ENCODE measurements around the gene BEND6.

The BEND6 gene

DNA sequence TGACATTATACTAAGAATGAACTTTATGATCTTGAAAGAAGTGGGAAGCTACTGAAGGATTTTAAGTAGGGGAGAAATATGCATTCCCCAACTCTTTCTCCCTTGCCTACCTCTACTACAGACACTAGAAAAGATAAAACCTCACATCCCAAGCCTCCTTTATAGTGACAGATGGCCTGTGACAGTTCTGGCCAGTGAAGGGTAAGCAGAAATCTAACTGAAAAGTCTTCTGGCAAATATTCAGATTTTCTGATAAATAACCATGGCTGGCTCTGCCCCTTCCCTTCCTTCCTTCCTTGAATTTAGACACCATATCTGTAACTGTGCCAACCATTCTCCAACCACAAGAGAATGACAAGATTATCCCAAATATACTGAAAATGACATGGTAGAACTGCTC, 10.2 kb upstream of the BEND6 start:
- DNase-seq, result no peak

- no peak for DNase-seq
Measured at GRCh38 chr6:56946368-56946767, 8.5 kb upstream of the BEND6 start.

DNA sequence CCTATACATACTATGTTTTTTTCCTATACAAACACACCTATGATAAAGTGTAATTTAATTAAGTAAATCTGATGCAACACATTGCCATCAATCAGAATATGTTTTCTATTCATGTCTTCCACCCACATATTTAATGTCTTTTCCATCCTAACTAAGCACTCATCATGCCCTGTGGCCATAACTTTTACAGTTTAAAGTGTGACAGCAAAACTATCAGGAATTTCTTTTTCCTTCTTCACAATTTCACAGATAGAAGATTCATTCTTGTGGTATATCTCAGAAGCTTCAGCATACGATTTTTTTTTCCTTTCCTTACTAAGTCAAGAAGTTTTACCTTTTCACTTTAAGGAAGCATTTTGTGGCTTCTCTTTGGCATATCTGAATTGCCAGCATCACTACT, 7.0 kb upstream of the BEND6 start:
- DNase-seq, result no peak

DNA sequence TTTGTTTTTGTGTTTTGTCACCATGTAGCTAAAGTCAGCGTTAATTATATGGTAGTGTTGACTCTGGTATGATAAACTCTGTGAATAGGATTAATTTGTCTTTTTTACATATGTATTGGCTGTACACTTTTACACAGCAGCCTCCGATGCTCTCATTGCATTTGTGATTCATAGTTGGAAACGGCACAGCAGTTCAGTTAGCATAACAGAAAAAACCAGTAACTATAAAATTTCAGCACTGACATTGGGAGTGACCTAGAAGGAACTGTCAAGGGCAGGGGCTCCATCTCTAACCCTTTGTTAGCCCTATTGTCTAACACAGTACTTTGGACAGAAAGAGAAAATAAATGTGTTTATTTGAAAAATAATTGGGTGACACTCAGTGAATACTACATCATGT, 5.6 kb upstream of the BEND6 start:
- no peak for DNase-seq

- DNase-seq, result no peak
Measured at GRCh38 chr6:56949925-56950495, 4.9 kb upstream of the BEND6 start.

DNA sequence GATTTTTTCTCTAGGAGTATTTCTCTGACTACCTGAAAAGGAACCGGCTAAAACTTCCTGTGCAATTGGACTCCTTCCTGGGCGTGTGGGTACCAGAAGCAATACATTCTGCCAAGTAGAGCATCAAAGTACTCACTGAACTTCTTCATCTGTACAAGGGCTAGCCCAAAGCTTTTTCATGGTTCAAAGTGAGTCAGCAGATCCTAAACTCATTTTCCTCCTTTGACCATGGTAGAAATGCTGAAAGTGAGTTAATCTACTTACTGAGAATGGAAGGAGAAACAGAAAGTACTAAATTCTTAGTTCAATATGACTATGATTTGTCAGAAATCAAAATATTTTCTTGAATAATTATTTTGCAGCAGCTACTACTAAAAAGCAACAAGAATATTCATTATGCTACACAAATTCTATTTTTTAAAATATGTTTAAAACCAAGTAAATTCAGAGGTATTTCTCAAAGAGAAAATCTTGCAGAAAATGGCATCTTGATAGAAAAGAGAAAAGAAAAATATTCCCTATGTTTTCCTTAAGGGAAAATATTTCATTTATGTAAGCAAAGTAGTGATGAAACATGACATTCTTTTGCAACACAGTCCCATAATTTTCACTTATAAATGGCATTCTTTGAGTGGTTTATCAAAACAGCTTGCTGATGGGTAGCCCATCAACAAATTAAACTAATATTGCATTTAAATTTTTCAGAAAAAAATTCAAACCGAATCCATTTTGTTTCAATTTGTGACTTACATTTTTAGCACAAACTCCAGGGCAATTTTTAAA, 3.7 kb upstream of the BEND6 start:
- DNase-seq, result no peak

DNA sequence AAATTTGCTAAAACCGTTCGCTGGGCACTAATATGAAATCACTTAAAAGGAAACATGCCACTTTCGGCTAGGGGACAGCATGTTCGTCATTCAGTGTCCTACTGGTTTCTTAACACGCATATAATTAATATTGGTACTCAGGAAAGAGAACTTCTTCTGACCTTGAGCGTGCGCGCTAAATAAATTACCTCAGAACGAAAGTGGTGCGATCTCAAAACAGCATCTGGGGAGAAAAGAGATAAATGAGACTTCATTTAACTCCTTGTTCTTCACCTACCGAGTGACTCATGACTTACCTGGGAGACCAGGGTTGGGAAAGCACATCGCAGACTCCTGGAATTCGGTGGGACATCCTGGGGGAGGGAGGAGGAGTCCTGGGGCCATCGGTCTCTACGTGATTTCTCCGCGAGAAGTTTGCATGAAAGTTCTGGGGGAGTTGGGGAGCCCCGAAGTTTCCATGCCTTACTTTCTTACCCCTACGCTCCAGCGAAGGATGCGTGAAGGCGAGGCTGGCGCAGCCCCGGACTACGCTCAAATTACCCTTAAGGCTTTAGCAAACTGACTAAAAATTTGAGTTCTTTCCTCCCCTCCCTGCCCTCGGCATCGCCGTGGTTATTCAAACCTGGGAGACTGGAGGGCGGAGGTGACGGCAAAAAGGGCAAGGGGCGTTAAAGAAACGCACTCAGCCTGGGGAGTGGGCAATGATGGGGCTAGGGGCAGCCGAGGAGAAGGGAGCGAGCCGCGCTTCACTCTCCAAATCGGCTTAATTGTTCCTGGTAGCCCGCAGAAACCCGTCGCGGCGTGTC, 1.1 kb upstream of the BEND6 start:
- DNase-seq, result no peak

DNA sequence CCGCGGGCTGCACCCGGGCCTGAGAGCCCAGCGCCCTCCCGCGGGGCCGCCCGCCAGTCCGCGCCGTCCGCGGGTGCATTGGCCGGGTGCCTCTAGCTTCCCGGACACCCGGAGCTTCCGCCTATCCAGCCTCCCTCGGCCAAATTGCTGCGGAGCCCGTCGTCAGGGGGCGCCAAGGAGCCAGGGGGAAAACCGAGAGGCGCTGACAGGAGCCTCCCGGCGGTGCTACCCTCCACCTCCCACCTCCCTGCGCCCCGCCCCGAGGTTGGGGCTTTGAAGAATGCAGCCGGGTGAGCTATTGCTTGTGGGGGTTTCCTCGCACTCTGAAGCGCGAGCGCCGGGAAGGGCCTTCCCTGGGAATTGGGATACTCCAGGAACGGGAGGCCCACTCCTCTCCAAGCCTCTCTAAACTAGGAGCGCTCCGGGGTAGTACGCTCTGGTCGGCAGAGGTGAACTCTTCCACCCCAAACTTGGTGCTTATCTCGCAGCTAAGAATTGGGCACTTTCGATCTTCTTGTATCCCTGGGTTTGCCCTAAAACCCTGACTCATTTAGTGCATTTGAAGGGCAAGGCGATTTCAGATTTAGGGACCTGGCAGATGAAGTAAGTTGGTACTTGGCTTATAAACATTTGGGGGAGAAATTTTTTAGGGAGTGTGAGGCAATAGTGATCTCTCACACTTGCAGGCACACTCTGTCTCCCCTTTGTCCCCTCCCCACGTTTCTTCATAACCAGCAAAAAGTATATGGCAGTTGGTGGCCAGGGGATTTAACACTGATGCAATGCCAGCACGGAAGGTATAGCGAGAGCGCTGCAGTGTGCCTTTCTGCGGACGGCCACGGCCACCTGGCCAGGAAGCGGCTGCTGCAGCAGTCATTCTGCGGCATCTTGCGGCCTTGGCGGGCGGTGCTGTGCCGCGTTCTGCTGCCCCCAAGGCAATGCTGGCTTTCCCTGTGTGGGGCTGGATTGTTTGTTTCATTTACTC, 556 bp downstream of the BEND6 start:
- DNase-seq, result no peak

DNA sequence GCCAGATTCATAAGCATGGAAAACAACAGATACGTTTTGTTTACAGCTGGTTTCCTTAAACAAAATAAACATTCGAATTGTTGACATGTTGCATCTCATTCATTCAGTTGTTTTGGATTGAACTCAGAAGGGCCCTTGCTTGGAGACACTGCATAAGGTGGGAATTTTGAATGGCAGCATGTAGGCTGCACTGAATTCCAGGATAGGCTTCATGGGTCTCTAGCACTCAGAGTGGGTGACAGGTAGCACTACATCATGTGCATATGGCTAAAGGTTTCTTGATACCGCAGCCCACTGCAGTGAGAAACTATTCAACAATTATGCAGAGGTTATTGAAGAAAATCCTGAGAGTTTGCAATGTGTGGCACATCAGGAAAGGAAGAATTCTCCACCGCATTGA, 1.6 kb downstream of the BEND6 start:
- DNase-seq, result no peak

- no peak for DNase-seq
Measured at GRCh38 chr6:56957856-56958255, 2.9 kb downstream of the BEND6 start.

DNA sequence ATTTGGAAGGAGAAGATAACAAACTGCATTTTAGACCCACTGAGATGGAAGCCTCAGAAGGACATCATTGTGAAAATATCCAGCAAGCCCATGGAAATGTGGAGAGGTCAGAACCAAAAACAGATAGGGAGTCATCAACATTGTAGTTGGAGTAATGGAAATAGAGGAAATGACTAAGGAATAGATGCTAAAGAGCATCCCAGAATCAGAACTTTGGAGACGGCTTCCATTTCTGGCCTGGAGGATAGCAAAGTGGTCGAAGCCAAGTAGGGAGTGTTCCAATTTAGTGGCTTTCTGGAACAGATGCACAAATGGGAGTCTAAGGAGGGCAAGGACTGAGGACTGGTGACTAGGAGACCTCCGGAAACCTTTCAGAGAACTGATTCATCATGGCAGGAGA, 3.6 kb downstream of the BEND6 start:
- DNase-seq, result no peak

- DNase-seq, result no peak
Measured at GRCh38 chr6:56959094-56959493, 4.2 kb downstream of the BEND6 start.

GRCh38 chr6:56959938-56960337, 5.0 kb downstream of the BEND6 start:
- no peak for DNase-seq

DNA sequence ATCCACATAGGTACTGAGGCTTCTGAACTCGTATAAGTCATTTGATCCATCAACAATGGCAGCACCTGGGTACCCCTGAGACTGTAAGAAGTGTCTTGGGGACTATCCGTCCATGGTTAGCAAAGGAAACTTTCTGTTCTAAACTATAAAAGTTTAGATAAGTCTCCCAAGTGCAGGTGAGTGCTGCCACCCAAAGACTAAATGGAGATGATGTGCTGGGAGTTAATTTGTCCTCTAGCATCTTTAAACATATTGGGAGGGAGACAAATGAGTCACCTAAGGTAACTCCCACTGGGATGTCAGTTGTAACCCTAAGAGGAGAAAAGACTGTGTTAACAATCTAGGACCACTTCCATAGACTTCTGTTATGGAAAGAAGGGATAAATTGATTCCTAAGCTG, 6.2 kb downstream of the BEND6 start:
- DNase-seq, result no peak

DNA sequence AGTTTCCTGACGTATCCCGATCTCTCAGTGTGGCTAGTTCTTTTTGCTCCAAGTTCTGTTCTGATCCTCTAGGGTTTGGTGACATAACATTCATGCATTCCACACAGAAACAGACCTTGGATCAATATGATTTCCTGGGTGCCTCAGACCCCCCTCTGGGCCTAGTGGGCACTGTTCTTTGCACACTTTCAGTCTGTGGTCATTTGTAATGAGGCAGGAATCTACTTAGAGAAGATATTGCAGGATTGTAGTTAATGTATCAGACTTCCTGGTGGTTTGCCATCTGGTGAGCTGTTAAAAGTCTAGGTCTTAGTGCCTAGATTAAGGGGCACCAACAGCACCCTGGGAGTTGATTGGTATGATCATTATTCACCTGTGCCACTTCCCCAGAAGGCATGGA, 7.5 kb downstream of the BEND6 start:
- no peak for DNase-seq

DNA sequence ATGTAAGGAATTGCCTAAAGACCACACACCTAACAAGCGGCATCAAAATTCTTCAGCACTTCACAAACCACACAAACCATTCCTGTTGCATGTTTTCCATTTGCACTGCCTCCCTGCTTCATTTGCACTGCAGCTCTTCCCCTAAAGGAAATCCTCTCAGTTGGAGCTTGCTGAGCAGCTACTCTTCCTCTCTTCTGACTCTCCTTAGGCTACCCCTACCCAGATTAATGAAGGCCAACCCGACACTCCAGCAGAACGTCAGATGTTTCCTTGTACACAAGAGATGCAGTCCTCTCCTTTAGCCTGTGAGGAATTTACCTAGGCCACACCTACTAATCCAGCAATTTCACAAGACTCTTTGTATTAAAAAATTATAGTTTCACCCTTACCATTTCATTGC, 8.1 kb downstream of the BEND6 start:
- no peak for DNase-seq

DNA sequence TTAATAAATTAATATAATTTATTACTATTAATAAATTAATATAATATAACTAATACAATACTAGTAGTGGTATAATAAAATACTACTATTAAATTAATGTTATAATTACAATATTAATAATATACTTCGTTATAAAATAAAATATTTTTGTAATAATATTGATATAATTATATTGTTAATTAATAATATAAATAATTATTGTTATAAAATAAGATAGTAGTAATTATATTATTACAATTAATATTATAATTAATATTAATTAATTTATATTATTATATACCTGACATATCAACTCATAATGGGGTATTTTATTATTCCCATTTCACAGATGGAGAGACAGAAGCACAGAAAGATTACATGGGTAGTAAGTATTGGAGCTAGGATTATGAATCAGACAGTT, 8.9 kb downstream of the BEND6 start:
- DNase-seq, result no peak

DNA sequence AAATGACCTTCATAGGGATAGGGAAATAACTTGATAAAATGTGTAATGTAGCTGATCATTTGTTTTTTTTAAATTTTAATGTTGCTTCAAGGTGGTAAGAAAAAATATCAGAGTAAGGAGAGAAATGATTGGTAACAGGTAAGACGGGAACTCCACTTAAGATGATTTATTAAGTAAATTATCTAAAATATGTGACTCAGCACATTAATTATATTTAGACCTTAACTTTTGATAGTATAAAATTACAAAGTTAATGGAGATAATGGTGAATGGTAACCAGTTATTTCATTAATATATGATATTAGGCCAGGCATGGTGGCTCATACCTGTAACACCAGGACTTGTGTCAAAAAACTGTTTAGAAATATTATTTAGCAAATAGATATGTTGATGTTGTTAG, 10.2 kb downstream of the BEND6 start:
- DNase-seq, result no peak

DNA sequence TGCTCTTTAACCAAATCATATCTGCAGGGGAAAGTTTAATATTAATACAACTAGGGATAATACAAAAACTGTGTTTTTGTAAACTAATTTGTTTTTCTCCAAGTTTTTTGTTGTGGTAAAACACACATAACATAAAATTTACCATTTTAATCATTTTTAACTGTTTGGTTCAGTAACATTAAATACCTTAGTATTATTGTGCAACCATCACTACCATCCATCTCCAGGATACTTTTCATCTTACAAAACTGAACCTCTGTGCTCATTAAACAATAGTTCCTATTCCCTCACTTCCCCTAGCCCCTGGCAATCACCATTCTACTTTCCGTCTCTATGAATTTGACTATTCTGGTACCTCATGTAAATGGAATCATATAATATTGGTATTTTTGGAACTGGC, 15.9 kb downstream of the BEND6 start:
- DNase-seq, result no peak

GRCh38 chr6:56977192-56977591, 22.3 kb downstream of the BEND6 start:
- no peak for DNase-seq

DNA sequence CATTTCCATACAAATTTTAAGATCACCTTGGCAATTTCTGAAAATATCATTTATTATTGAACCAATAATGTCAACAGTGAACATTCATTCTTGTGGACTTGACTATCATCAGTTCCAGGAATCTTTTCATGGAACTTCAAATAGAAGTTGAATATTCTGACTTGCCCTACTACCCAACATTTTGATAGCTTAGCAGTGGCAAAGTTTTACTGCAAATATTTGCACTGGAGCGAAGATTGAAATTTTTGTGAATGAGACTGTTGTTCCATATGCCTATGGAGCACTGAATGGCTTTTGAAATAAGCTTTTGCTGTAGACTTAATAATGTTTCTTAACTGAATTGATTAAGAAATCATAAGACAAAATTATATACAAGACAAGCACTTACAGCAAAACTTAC, 23.6 kb downstream of the BEND6 start:
- no peak for DNase-seq

DNA sequence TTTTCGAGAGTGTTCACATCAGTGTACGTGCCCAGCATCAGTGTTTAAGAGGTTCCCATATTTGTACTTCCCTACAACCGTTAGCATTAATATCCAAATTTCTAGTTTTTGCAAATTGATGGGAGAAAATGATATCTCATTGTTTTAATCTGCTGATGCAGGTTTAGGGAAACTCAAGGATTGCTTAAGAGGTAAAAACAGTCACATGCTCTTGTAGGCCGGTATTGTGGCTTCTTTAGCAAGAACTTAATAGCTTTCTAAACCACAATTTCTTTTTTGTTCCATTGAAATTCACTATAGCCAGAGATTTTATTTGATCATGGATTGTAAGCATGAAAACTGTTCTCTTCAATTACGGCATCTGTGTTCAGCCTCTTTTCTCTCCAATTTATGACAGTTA, 29.5 kb downstream of the BEND6 start:
- no peak for DNase-seq

DNA sequence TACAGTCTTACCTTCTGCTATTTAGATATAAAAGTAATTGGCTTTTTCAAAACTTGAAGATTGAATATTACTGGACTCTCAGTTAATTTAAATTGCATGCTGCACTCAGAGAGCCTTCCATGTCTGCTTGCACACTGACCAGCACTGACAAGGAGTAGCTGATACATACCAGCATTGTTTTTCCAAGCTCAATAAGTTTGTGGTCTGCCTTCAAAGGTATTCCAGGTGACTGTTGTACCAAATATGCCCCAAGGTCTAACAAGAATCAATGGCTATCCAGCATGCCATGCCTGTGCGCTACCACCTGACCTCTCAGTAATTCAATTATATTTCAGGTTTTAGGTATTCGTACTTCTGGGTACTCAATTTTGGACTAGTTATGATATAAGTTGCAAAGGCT, 30.0 kb downstream of the BEND6 start:
- DNase-seq, result no peak
